GOT3 (cell line): ENCODE results near the gene SLC25A19.
A peak's percentile ranks its signal among the peaks of the same experiment; 100 is the strongest.
"Not testable (repeated sequence)": the region's sequence is repeated elsewhere in the genome, so short reads cannot be mapped to it uniquely, and the experiment has no call there.

Experiments used
- DNase-seq: peaks from one replicate; lab custom pipeline; 2025; ENCODE audit warnings: mixed read lengths; lab: John Stamatoyannopoulos, UW

Gene SLC25A19

GRCh38 chr17:75301502-75302206 lies 12.4 kb upstream of the SLC25A19 start:
- DNase-seq: no peak

GRCh38 chr17:75301049-75301448 lies 11.8 kb upstream of the SLC25A19 start:
- DNase-seq: no peak

- DNase-seq: no peak
Measured at GRCh38 chr17:75300280-75300679, 11.0 kb upstream of the SLC25A19 start.

GRCh38 chr17:75295201-75296158 lies 6.2 kb upstream of the SLC25A19 start:
- no peak for DNase-seq

GRCh38 chr17:75292810-75293448 lies 3.7 kb upstream of the SLC25A19 start:
- DNase-seq: not testable (repeated sequence)

GRCh38 chr17:75289832-75290337 lies 652 bp upstream of the SLC25A19 start:
- no peak for DNase-seq

GRCh38 chr17:75288770-75289114 lies 491 bp downstream of the SLC25A19 start:
- no peak for DNase-seq

- DNase-seq: no peak
Measured at GRCh38 chr17:75288359-75288758, 874 bp downstream of the SLC25A19 start.

- DNase-seq: no peak
Measured at GRCh38 chr17:75287221-75287620, 2.0 kb downstream of the SLC25A19 start.

- no peak for DNase-seq
Measured at GRCh38 chr17:75285123-75285522, 4.1 kb downstream of the SLC25A19 start.

GRCh38 chr17:75280189-75280588 lies 9.0 kb downstream of the SLC25A19 start:
- not testable (repeated sequence) for DNase-seq

GRCh38 chr17:75277664-75278071 lies 11.6 kb downstream of the SLC25A19 start:
- no peak for DNase-seq

- DNase-seq: no peak
Measured at GRCh38 chr17:75273977-75274708, 15.1 kb downstream of the SLC25A19 start.

- no peak for DNase-seq
Measured at GRCh38 chr17:75272848-75273184, 16.4 kb downstream of the SLC25A19 start.

GRCh38 chr17:75271955-75272847 lies 17.0 kb downstream of the SLC25A19 start:
- no peak for DNase-seq

- DNase-seq: peak; percentile 55
Measured at GRCh38 chr17:75271233-75271954, 17.8 kb downstream of the SLC25A19 start.

- no peak for DNase-seq
Measured at GRCh38 chr17:75270966-75271232, 18.3 kb downstream of the SLC25A19 start, which contains the start of gene MIF4GD. Gene MIF4GD, minus strand, starts transcription at chr17:75271231. Its CDS starts 1,036 bp downstream, at chr17:75270195.

GRCh38 chr17:75270218-75270965 lies 18.8 kb downstream of the SLC25A19 start:
- peak; percentile 26 for DNase-seq

- DNase-seq: no peak
Measured at GRCh38 chr17:75269844-75270217, 19.4 kb downstream of the SLC25A19 start.
